Prostate gland (tissue), 2 donors: ENCODE results near the gene AOC2.

Source experiments
- CTCF ChIP-seq, 4 experiments: fragments of 200-600 bp in 2 of 4; fragments of 450-650 bp in 2 of 4; sonication (generic) in 2 of 4; IDR thresholded peaks; 1 replicate in 3 of 4; 2 replicates in 1 of 4; pipeline ENCODE4 v1.5.1; 2016 to 2019; ENCODE audit warnings: antibody characterized with exemption in 4 of 4, mild to moderate bottlenecking in 2 of 4, moderate library complexity in 2 of 4
- POLR2A ChIP-seq: fragments of 450-650 bp; IDR thresholded peaks from one replicate; pipeline ENCODE4 v1.6.1; 2016; ENCODE audit warnings: antibody characterized with exemption, mild to moderate bottlenecking
- POLR2AphosphoS5 ChIP-seq: sonication (generic); formaldehyde crosslinking; IDR thresholded peaks from one replicate; pipeline ENCODE4 v1.6.1; 2017; ENCODE audit warnings: antibody characterized with exemption

- TF ChIP-seq POLR2A (no peak), CTCF (IDR thresholded peaks at IDR 0.05) (no peak), POLR2AphosphoS5 (no peak)
Observed at GRCh38 chr17:42882166-42882565, 37.8 kb downstream of the AOC2 start.
